H1 (cell line): ENCODE results near the gene PPP1R12C. TPM values are rescaled to one million over a fixed set of nuclear protein-coding genes. Genes with fewer than 3 reads are reported as not detected.

ENCODE experiments used
- BRCA1 ChIP-seq: IDR thresholded peaks from 2 replicates; pipeline ENCODE4 v1.6.1; 2012; ENCODE audit warnings: low read depth, low read length, improper control_type of control experiment
- CHD1 ChIP-seq: IDR thresholded peaks from 2 replicates; pipeline ENCODE4 v1.6.1; 2012; ENCODE audit warnings: low read depth, low read length, improper control_type of control experiment
- CHD7 ChIP-seq: fragments of 300-600 bp; sonication (generic); IDR thresholded peaks from 2 replicates; pipeline ENCODE4 v1.7.1; 2012; ENCODE audit warnings: low read length, moderate library complexity, mild to moderate bottlenecking, inconsistent platforms; ENCODE audit not compliant: insufficient replicate concordance
- EGR1 ChIP-seq: IDR thresholded peaks from 2 replicates; pipeline ENCODE4 v1.6.1; 2011; ENCODE audit warnings: low read depth, low read length, borderline replicate concordance
- HDAC6 ChIP-seq: IDR thresholded peaks from one replicate; pipeline ENCODE4 v1.7.1; 2012; ENCODE audit warnings: low read depth, mild to moderate bottlenecking, inconsistent platforms, low read length, moderate library complexity
- JUN ChIP-seq: IDR thresholded peaks from 2 replicates; pipeline ENCODE4 v1.6.1; 2011; ENCODE audit warnings: low read depth, mild to moderate bottlenecking, improper control_type of control experiment, low read length
- RBBP5 ChIP-seq: IDR thresholded peaks from 2 replicates; pipeline ENCODE4 v1.7.1; 2012; ENCODE audit warnings: low read depth, mild to moderate bottlenecking, inconsistent platforms, low read length, moderate library complexity, borderline replicate concordance
- SP1 ChIP-seq: IDR thresholded peaks from 2 replicates; pipeline ENCODE4 v1.6.1; 2011; ENCODE audit warnings: low read depth, low read length
- polyA plus RNA-seq, 7 experiments: library from polyadenylated mRNA; depleted of rRNA in 3 of 7; stranded (reverse) in 5 of 7; unstranded in 2 of 7; fragments of >200 nt in 5 of 7; fragments of 200-250 nt in 2 of 7; gene quantifications; 1 replicate in 5 of 7; 2 replicates in 1 of 7; 4 replicates in 1 of 7; pipeline versions ENCODE4 v1.2.1 to v1.2.3, GENCODE V29; 2011 to 2013; ENCODE audit warnings: missing spikeins in 2 of 7, mixed read lengths in 2 of 7
- total RNA-seq: library from RNA; stranded (reverse); fragmentation: NEBNext Ultra II Directional; extraction: Animal tissue kit (Norgen Biotek cat#: 25700); gene quantifications from 2 replicates; pipeline ENCODE4 v1.2.1, GENCODE V29; 2021
- TF ChIP-seq, protein P1 (sequence below): IDR thresholded peaks from 2 replicates; pipeline ENCODE4 v1.6.1; 2012; ENCODE audit warnings: low read length, inconsistent platforms

Gene PPP1R12C
- total and polyA plus RNA-seq, 2 of the 8 experiments (the other 6 are each of a cell fraction or from before 2014, with no cell fraction given), result 31.7 to 71.5 TPM

- TF ChIP-seq CHD7, result no peak
- TF ChIP-seq, protein P1, sequence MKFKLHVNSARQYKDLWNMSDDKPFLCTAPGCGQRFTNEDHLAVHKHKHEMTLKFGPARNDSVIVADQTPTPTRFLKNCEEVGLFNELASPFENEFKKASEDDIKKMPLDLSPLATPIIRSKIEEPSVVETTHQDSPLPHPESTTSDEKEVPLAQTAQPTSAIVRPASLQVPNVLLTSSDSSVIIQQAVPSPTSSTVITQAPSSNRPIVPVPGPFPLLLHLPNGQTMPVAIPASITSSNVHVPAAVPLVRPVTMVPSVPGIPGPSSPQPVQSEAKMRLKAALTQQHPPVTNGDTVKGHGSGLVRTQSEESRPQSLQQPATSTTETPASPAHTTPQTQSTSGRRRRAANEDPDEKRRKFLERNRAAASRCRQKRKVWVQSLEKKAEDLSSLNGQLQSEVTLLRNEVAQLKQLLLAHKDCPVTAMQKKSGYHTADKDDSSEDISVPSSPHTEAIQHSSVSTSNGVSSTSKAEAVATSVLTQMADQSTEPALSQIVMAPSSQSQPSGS, result no peak
- TF ChIP-seq SP1, result 0 out of 2 replicates have a peak, but pooled peaks have one; percentile 45
- no peak for TF ChIP-seq HDAC6
- no peak for TF ChIP-seq BRCA1
- no peak for TF ChIP-seq CHD1
- TF ChIP-seq JUN, result no peak
- TF ChIP-seq EGR1, result no peak
- peak; percentile 65; the same call in 1 of the 2 replicates for TF ChIP-seq RBBP5
Observed at GRCh38 chr19:55080968-55081769, 36.3 kb downstream of the PPP1R12C start (continued).
